Rectal smooth muscle tissue (tissue), 1 donor: ENCODE data around the gene PRRT4.

ENCODE experiments used
- H3K27ac ChIP-seq: one replicate; pipeline ENCODE4 v1.7.0; 2013; ENCODE audit warnings: low read depth, low read length, inconsistent platforms
- H3K27me3 ChIP-seq: one replicate; pipeline ENCODE4 v1.7.0; 2013; ENCODE audit warnings: low read length; ENCODE audit not compliant: control insufficient read depth, insufficient read depth
- H3K36me3 ChIP-seq: one replicate; pipeline ENCODE4 v1.7.0; 2013; ENCODE audit warnings: low read length; ENCODE audit not compliant: control insufficient read depth, insufficient read depth
- H3K4me1 ChIP-seq: one replicate; pipeline ENCODE4 v1.7.0; 2013; ENCODE audit warnings: low read length; ENCODE audit not compliant: control insufficient read depth, insufficient read depth
- H3K4me3 ChIP-seq: one replicate; pipeline ENCODE4 v1.7.0; 2013; ENCODE audit warnings: low read length
- H3K9ac ChIP-seq: one replicate; pipeline ENCODE4 v1.7.0; 2013; ENCODE audit warnings: low read length

Gene PRRT4

DNA sequence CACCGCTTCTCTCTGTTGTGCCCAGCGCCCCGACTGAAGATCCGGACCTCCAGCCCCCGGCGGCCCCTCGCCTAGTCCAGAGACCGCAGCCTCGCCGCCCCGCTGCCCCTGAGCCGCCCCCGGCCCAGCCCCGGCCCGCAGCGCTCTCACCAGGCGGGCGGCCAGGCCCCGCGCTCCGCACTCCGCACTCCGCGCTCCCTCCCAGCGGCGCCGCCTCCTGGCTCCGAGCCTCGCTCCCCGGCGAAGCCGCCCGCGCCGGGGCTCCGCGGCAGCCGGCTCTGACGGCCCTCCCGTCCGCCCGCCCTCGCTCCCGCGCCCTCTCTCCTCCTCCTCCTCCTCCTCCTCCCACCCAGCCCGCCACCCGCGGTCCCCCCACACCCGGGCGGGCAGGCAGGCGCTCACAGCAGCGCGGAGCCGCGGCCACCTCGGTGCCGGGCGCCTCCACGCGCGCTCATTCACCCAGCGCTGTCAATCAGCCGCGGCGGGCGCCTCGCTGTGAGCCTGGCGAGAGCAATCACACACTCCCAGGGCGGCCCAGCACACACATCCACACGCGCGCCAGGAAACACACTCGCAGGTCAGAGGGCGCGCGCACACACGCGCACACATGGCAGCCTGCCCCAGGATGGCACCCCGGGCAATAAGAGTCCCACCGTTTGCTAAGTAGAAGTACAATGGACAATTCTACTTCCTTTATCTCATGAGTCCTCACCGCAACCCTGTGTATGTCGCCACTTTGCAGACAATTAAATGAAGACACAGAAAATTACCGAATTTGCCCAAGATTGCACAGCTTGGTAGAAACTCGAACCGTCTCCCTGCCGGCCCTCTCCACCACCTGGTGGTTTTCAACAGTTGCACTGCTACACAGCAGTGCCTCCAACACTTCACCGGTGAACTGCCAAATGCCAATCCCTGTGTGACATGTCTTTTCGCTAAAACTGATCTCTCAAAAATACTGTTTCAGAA lies at the start of gene PRRT4:
PRRT4 (minus strand) TSS at position 280 of the 969 bp plus-strand sequence.
- Histone ChIP-seq H3K4me1 (no peaks in the 10 kb centered on the region), H3K36me3 (no peaks in the 10 kb centered on the region), H3K27ac (no peak within 1 kb of the TSS), H3K4me3 (peak within 1 kb of the TSS; percentile 66), H3K9ac (no peak within 1 kb of the TSS), H3K27me3 (peaks cover 3% of the 10 kb centered on the region)

- H3K27ac ChIP-seq: peak overlapping the region; percentile 87
- peaks cover 9% of the 10 kb centered on the region for H3K4me1 ChIP-seq
- no peaks in the 10 kb centered on the region for H3K27me3 ChIP-seq
- peak overlapping the region; percentile 34 for H3K9ac ChIP-seq
- peak overlapping the region; percentile 95 for H3K4me3 ChIP-seq
- H3K36me3 ChIP-seq: no peaks in the 10 kb centered on the region
These were observed 48.9 kb upstream of the PRRT4 start for GRCh38 chr7:128410451-128410753.

GRCh38 chr7:128409596-128410450 lies 48.3 kb upstream of the PRRT4 start, which contains the start of gene IMPDH1:
Gene IMPDH1, minus strand, starts transcription at chr7:128409982. Its CDS starts 81 bp downstream, at chr7:128409901.
- H3K36me3 ChIP-seq: no peaks in the 10 kb centered on the region
- H3K4me1 ChIP-seq: peaks cover 15% of the 10 kb centered on the region
- H3K27ac ChIP-seq: peak within 1 kb of the TSS; percentile 87
- peak within 1 kb of the TSS; percentile 69 for H3K9ac ChIP-seq
- peak within 1 kb of the TSS; percentile 95 for H3K4me3 ChIP-seq
- no peaks in the 10 kb centered on the region for H3K27me3 ChIP-seq

- H3K36me3 ChIP-seq: no peaks in the 10 kb centered on the region
- peak overlapping the region; percentile 95 for H3K4me3 ChIP-seq
- H3K27ac ChIP-seq: peak overlapping the region; percentile 85
- peak overlapping the region; percentile 69 for H3K9ac ChIP-seq
- no peaks in the 10 kb centered on the region for H3K27me3 ChIP-seq
- H3K4me1 ChIP-seq: peaks cover 15% of the 10 kb centered on the region
These were observed 47.5 kb upstream of the PRRT4 start for GRCh38 chr7:128408709-128409595.

DNA sequence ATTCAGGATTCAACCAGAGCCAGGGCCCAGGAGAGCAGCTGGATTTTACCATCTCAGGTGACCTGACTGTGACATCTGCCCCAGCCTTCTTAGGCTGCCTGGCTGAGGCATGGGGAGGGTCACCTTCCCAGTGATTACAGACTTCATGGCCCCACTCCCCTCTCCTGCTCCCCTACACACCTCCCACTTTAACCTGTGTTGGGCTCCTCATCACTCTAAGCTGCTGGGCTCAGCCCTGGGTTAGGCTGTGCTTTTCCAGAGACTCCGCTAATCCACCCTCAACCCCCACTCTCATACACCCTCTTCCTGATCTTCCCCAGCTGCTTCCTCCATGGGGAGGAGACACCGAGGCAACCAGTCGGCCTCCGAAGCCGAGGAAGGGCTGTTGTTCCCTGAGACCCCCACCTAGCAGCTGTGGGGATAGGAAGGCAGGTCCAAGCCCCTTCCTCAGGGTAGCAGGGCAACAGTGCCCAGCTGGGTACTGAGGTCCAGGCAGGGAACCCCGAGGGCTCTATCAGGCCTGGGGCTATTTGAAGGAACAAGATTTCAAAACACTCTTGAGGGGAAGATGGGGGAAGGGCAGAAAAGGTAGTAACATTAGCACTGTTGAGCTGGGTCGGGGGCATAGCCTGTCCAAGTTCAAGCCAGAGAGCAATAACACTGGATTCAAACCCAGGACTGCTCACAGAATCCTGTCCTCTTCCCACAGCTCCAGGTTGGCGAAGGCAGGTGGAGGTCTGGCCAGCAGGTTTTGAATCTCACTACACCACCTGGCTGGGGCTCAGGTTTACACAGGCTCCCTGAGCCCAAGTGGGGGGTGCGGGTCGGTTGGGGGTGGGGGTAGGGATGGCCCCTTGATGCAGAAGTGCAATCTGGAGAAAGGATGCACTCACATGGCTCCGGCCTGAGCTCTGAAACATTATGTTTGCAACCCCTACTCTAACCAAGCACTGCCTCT lies 46.5 kb upstream of the PRRT4 start:
- Histone ChIP-seq H3K4me3 (peak overlapping the region; percentile 95), H3K9ac (no peak overlapping the region), H3K27me3 (no peaks in the 10 kb centered on the region), H3K4me1 (peaks cover 15% of the 10 kb centered on the region), H3K36me3 (no peaks in the 10 kb centered on the region), H3K27ac (peak overlapping the region; percentile 85)

DNA sequence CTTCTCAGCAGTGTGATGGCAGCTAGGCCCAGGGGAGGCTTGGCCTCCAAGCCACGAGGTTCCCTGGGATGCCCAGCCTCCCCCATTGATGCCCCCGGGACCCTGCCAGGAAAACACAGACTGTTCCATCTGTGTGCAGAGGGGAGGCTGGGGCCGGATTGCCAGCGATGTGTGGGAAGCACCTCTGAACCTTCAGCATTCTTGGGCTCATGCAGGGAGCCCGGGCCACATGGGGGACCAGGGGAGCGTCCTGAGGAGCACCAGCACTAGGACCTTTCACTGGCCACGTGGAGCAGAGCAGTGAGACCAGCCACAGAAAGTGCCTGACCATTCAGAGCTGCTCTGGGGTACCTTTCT lies 45.7 kb upstream of the PRRT4 start:
- no peaks in the 10 kb centered on the region for H3K27me3 ChIP-seq
- no peak overlapping the region for H3K9ac ChIP-seq
- no peak overlapping the region for H3K4me3 ChIP-seq
- H3K36me3 ChIP-seq: no peaks in the 10 kb centered on the region
- peaks cover 15% of the 10 kb centered on the region for H3K4me1 ChIP-seq
- peak overlapping the region; percentile 61 for H3K27ac ChIP-seq

- H3K27me3 ChIP-seq: no peaks in the 10 kb centered on the region
- peaks cover 1% of the 10 kb centered on the region for H3K36me3 ChIP-seq
- H3K4me1 ChIP-seq: peaks cover 15% of the 10 kb centered on the region
- H3K9ac ChIP-seq: no peak overlapping the region
- H3K4me3 ChIP-seq: no peak overlapping the region
- H3K27ac ChIP-seq: no peak overlapping the region
These were observed 45.1 kb upstream of the PRRT4 start for GRCh38 chr7:128406314-128407232.

- Histone ChIP-seq H3K9ac (peak overlapping the region; percentile 53), H3K36me3 (peaks cover 10% of the 10 kb centered on the region), H3K4me1 (peaks cover 15% of the 10 kb centered on the region), H3K27ac (peak overlapping the region; percentile 8), H3K4me3 (peak overlapping the region; percentile 79), H3K27me3 (no peaks in the 10 kb centered on the region)
These were observed 44.2 kb upstream of the PRRT4 start for GRCh38 chr7:128405471-128406313.

GRCh38 chr7:128404886-128405470 lies 43.5 kb upstream of the PRRT4 start:
- Histone ChIP-seq H3K36me3 (peaks cover 16% of the 10 kb centered on the region), H3K4me3 (peak overlapping the region; percentile 79), H3K9ac (peak overlapping the region; percentile 53), H3K27me3 (no peaks in the 10 kb centered on the region), H3K27ac (peak overlapping the region; percentile 8), H3K4me1 (peaks cover 11% of the 10 kb centered on the region)
